Thyroid gland (tissue), 4 donors: ENCODE data around the gene DNTT.

Source experiments
- CTCF ChIP-seq, 6 experiments: fragments of 200-600 bp in 3 of 6; fragments of 450-650 bp in 3 of 6; sonication (generic) in 3 of 6; IDR thresholded peaks; one replicate each; pipeline ENCODE4 v1.5.1; 2016 to 2019; ENCODE audit warnings: antibody characterized with exemption in 6 of 6, mild to moderate bottlenecking in 2 of 6, inconsistent platforms in 1 of 6, moderate library complexity in 1 of 6
- POLR2A ChIP-seq, 2 donors: fragments of 450-650 bp; IDR thresholded peaks; one replicate each; pipeline ENCODE4 v1.6.1; 2017; ENCODE audit warnings: antibody characterized with exemption in 2 of 2, mild to moderate bottlenecking in 2 of 2, moderate library complexity in 1 of 2

GRCh38 chr10:96342402-96342801 lies 38.2 kb downstream of the DNTT start:
- TF ChIP-seq CTCF (IDR thresholded peaks at IDR 0.05) (no peak), POLR2A (IDR thresholded peaks at IDR 0.05) (no peak)
